ENCODE data around the gene SH3PXD2B. TPM values are rescaled to one million over a fixed set of nuclear protein-coding genes. Genes with fewer than 3 reads are reported as not detected.

The SH3PXD2B gene
- total RNA-seq, 1 experiment from 2014 or later, result 90.2 TPM

GRCh38 chr5:172429201-172429940, 25.0 kb downstream of the SH3PXD2B start:
- in situ Hi-C loops (cut with HindIII; ENCODE audit: low pct_unique_long_range_greater_than_20kb, low sequenced_read_pairs), result no loop called here
- no peak for DNase-seq (ENCODE audit: low read depth, low spot score)

DNA sequence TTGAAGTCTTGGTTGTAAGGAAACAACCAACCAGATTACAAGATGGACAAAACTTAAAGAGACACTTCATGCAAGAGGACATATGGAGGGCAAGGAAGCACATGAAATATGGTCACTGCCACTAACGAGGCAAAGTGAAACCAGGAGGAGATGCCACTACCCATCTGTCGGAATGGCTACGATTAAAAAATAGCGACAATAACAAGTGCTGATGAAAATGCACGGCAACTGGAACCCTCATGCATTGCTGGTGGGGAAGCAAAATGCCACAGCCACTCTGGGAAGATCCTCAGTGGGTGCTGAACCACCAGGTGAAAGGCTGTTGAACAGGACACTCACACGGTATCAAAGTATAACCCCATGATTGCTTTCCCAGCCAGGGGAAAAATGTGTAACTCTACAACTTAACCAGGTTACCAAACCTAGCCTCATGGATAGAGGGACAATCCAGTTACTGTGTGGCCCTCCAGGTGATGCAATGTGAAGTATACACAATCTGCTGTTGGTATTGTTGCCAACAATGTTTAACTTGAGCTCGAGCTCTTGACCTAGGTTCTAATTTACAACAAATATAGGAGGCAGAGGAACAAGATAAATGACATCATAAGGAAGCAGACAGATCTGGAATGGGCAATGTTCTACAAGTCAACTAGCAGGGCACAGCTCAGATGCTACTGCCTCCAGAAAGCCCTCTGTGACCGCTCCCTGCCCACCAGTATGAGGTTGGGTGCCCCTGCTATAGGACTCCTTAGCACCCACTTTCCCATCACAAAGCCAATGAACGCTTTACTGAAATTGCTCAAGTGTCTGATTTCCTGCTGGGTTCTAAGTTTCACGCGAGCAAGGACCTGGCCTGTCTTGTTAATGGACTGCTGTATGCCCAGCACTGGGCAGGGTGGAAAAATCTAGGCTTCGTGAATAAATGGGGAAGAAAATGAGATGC, 25.8 kb downstream of the SH3PXD2B start:
- no peak for DNase-seq (ENCODE audit: low read depth, low spot score)
- in situ Hi-C loops (cut with HindIII; ENCODE audit: low pct_unique_long_range_greater_than_20kb, low sequenced_read_pairs), result no loop called here

DNA sequence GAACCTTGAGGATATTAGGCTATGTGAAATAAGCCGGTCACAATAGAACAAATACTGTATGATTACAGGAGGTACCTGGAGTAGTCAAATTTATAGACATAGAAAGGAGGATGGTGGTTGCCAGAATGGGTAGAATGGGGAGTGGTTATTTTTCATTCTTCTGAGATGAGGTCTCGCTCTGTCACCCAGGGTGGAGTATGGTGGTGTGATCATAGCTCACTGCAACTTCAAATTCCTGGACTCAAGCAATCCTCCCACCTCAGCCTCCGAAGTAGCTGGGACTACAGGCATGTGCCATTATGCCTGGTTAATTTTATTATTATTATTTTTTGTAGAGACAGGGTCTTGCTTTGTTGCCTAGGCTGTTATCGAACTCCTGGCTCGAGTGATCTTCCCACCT, 27.1 kb downstream of the SH3PXD2B start:
- in situ Hi-C loops (cut with HindIII; ENCODE audit: low pct_unique_long_range_greater_than_20kb, low sequenced_read_pairs), result no loop called here
- no peak for DNase-seq (ENCODE audit: low read depth, low spot score)

DNA sequence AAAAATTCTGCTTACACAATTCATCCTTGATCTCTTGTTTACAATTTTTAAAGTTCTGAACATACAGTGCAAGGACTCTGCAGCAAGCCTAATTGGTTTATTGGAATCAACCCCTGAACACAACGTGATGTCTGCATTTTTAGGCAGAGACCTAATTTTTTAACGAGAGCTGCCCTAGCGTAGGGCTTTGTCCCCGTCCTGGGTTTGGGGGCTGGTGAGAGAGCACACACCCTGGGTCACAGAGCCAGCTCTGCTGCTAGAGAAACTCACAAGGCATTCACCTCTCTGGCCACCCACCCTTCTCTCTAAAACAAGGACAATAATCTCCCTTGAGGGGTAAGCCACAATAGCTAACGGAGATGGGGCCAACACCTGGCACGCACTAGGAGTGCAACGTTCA, 28.2 kb downstream of the SH3PXD2B start:
- in situ Hi-C loops (cut with HindIII; ENCODE audit: low pct_unique_long_range_greater_than_20kb, low sequenced_read_pairs), result no loop called here
- DNase-seq (ENCODE audit: low read depth, low spot score), result no peak

- DNase-seq (ENCODE audit: low read depth, low spot score), result no peak
- in situ Hi-C loops (cut with HindIII; ENCODE audit: low pct_unique_long_range_greater_than_20kb, low sequenced_read_pairs), result no loop called here
Observed at GRCh38 chr5:172425402-172425801, 28.9 kb downstream of the SH3PXD2B start.

DNA sequence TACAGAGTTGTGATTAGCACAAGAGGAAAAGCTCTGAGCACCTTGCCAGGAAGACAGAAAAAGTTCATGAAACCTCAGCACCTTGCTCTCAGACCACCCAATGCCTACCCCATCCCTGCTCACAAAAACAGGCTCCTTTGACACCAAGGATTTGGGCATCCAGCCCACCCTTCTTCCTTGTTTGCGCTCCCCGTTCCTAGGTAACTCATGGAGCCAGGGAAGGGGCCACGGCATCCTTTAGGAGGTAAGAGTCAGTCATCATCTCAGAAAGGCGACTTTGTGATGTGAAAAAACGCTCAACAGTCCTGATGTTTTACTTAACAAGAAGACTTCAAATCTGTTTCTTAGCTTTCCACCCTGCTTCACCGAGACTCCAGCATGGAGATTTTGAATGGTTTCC, 29.5 kb downstream of the SH3PXD2B start:
- in situ Hi-C loops (cut with HindIII; ENCODE audit: low pct_unique_long_range_greater_than_20kb, low sequenced_read_pairs), result no loop called here
- no peak for DNase-seq (ENCODE audit: low read depth, low spot score)

DNA sequence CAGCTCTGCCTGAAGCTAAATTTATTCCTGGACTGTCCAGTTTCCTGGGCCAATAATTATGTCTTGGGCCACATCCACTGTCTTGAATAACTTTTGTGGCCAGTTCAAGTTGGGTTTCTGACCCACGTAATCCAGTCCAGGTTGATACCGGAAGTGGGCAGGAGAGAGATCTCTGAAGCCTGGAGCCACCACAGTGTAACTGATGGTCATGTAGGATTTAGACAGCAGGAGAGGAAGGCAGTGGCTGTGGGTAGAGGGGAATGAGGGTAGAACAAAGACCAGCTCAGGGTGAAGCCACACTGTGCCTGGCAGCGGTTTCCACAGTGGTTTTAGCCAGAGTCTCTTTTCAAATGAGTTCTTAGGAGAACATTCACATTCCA, 30.2 kb downstream of the SH3PXD2B start:
- in situ Hi-C loops (cut with HindIII; ENCODE audit: low pct_unique_long_range_greater_than_20kb, low sequenced_read_pairs), result no loop called here
- DNase-seq (ENCODE audit: low read depth, low spot score), result no peak

DNA sequence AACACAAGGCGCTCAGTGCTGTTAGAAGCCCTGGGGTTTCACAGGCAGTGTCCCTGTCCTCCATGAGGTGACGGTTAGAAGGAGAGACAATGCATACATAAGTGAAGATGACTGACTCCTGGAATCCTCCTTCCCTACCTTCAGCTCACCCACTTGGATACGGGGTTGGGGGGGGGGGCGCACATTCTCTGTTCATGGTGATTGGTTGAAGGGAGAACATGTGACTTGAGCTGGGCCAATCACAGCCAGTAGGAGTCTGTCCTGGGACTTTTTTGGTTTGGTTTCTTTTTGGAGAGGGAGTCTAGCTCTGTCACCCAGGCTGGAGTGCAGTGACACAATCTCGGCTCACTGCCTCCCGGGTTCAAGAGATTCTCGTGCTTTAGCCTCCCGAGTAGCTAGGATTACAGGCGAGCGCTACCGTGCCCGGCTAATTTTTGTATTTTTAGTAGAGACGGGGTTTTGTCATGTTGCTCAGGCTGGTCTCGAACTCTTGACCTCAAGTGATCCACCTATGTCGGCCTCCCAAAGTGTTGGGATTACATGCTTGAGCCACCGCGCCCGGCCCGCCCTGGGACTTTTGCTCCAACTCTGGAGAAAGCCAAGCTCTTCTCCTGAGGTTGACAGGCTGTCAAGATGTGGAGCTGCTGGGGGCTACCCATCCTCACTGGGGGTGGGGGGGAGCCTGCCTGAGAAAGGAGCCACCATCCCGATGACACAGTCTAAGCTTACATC, 30.8 kb downstream of the SH3PXD2B start:
- in situ Hi-C loops (cut with HindIII; ENCODE audit: low pct_unique_long_range_greater_than_20kb, low sequenced_read_pairs), result no loop called here
- no peak for DNase-seq (ENCODE audit: low read depth, low spot score)

DNA sequence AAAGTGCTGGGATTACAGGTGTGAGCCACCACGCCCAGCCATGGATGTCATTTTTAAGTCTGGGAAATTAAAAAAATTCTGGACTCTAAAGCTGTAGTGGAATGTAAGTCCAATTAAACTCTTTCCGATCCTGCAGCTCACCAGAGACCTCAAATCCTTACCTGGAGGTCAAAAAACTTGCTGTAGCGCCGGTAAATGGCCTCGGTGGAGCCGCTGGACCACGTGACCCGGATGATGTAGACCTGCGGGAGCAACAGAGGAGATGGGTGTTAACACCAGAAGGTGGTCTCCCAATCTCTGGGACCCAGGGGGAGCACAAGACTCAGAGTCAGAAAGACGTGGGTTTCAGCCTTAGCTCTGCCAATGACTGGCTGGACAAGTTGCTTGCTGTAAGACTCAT, 32.1 kb downstream of the SH3PXD2B start:
- DNase-seq (ENCODE audit: low read depth, low spot score), result no peak
- in situ Hi-C loops (cut with HindIII; ENCODE audit: low pct_unique_long_range_greater_than_20kb, low sequenced_read_pairs), result no loop called here

DNA sequence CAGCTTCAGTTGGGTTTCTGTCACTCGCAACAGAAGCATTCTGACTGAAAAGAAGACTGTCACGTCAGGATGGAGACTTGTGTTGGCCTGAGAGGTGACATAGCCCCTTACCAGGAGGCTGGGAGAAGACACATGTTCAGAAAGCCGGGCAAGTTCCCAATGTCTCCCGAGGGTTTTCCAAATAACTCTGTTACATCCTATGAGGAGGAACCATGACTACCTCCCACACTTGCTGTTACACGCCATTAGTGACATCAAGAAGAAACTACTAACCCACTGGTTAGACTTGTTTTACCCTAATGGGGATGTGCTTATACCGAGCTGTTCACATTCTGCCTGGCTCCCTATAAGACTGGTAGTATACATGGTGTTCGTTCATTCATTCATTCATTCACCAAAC, 33.3 kb downstream of the SH3PXD2B start:
- DNase-seq (ENCODE audit: low read depth, low spot score), result no peak
- in situ Hi-C loops (cut with HindIII; ENCODE audit: low pct_unique_long_range_greater_than_20kb, low sequenced_read_pairs), result no loop called here

DNA sequence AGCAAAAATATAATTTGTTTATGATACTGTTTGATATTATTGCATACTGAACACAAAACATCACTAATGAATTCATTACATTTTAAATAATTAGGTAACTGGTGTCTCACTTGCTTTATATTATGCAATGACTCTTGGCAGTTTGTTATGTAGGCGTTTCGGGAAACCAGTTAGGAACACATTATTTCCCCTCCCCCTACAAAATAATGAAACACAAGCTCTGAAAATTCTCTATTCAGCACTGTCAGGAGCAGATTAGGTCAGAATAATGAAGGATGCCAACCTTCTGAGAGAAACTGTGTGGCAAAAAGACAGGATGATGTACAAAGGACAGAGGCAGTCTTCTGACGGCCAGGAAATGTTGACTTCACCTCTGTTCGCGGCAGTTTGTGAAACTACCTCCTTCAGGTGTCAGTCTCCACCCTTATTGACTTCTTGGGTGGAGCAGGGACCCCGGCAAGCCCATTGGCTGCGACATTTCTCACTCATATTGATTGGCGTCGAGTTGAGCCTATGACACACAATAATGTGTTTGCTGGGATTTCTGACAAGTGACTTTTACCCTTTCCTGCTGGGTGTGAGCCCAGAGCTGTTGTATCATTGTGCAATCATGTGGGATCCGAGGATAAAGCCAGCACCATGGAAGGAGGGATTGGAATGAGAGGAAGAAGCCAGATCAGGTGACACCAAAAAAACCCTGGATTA, 33.9 kb downstream of the SH3PXD2B start:
- peak; percentile 55 for DNase-seq (ENCODE audit: low read depth, low spot score)
- in situ Hi-C loops (cut with HindIII; ENCODE audit: low pct_unique_long_range_greater_than_20kb, low sequenced_read_pairs), result no loop called here

DNA sequence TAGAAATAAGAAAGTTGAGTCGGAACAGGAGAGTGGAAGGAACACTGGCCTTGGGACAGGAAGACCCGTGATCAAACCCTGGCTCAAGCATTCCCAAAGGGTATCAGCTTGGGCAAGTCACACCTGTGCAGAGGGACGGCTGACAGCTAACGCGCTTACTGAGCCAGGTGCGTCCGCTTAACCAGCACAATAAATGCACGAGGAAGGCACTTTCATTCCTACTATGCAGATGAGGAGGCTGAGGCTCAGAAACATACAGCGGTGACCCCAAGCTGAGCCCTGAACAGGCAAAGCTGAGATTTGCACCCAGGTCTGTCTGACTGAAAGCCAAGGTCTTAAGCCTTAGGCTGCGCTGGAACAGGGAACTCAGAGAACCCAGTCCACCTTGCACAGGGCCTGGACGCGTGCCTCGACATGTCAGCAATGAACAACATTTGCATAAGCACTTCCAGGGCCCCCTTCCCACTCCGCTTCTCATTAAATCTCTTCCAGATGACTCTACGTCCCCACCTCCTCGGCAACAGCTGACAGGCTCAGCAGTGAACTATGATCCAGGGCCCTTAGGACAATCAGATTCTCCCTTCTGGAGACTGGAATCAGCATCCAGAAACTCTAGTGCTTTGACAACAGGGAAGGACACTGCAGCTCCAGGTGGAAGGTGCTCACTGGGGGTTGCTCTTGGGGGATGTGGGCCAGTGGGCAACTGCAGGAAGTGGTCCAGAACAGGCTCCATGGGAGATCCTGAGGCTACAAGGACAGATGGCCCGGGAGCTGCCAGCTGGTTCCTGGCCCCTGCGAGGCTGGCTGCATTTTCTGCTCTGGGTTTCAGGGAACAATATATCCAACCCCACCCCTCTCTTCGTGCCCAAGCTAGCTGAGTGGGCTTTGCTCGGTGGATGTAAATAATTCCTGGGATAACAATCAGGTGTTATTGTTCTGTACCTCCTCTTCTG, 35.2 kb downstream of the SH3PXD2B start:
- no peak for DNase-seq (ENCODE audit: low read depth, low spot score)
- in situ Hi-C loops (cut with HindIII; ENCODE audit: low pct_unique_long_range_greater_than_20kb, low sequenced_read_pairs), result no loop called here

DNA sequence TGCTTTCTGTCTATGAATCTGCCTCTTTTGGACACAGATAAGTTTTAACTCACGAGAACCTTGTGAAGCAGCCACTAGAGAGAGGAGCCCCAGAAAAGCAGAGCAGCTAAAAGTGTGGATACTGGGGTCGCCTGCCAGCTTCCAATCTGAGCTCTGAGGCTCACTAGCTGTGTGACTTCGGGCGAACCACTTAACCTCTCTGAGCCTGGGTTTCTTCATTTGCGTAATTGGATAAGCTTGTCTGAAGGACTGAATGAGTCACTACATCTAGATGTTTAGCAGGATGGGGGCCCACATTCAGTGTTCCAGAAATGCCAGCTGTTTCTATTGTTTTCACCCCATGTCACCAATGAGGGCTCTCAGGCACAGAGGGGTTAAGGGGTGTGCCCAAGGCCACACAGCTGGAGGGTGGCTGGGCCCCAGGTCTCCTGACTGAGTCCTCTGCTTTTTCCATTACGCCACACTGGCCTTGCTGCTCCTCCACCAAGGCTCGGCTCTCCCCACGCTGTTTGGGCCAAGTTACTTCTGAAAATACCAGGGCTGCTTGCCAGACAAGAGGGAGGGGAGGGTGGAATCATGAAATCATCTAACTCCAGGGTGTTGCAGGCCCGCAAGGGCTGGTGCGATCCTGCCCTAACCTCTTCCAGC, 36.2 kb downstream of the SH3PXD2B start:
- in situ Hi-C loops (cut with HindIII; ENCODE audit: low pct_unique_long_range_greater_than_20kb, low sequenced_read_pairs), result no loop called here
- no peak for DNase-seq (ENCODE audit: low read depth, low spot score)

- in situ Hi-C loops (cut with HindIII; ENCODE audit: low pct_unique_long_range_greater_than_20kb, low sequenced_read_pairs), result no loop called here
- DNase-seq (ENCODE audit: low read depth, low spot score), result no peak
Observed at GRCh38 chr5:172417130-172417841, 37.0 kb downstream of the SH3PXD2B start.

DNA sequence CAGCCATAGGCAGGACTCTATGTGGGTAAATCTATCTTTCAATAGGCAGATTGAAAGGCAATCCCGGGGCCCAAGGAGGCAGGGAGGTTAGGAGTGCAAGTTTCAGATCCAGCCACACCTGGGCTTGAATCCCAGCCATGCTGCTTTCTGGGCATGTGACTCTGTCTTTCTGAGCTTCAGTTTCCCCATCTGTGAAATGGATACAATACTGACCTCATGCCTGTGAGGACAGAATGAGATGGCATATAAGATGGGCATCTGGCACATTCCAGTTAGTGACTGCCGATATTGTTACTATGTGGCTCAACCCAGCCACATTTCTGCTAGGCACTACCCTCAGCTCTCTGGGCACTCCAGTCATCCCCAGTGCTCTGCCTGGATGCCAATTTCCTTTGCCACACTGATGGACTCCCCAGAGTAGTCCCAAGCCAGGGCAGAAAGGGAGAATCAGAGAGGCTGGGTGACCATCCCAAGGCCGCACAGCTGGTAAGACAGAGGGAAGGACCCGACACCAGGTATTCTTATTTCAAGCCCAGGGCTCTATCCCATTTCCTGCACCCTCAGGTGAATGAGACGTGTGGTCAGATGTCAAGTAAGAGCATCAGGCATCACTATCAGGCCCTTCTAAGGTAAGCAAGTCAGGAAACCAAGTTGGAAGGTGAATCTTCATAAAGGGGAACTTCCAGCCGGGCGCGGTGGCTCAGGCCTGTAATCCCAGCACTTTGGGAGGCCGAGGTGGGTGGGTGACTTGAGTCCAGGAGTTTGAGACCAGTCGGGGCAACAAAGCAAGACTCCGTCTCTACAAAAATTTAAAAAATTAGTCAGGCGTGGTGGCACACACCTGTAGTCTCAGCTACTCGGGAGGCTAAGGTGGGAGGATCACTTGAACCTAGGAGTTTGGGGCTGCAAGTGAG, 38.7 kb downstream of the SH3PXD2B start:
- DNase-seq (ENCODE audit: low read depth, low spot score), result no peak
- in situ Hi-C loops (cut with HindIII; ENCODE audit: low pct_unique_long_range_greater_than_20kb, low sequenced_read_pairs), result no loop called here

Measured in SK-MEL-5 (cell line).